GM19035 (cell line): ENCODE results near the gene SLC7A7.
"Not testable (repeated sequence)": the region's sequence is repeated elsewhere in the genome, so short reads cannot be mapped to it uniquely, and the experiment has no call there.

Experiments used
- ATAC-seq: cut with Tn5 transposase; IDR thresholded peaks from one replicate; pipeline ENCODE4 v1.9.1; 2021; ENCODE audit not compliant: unreplicated experiment

Gene SLC7A7

DNA sequence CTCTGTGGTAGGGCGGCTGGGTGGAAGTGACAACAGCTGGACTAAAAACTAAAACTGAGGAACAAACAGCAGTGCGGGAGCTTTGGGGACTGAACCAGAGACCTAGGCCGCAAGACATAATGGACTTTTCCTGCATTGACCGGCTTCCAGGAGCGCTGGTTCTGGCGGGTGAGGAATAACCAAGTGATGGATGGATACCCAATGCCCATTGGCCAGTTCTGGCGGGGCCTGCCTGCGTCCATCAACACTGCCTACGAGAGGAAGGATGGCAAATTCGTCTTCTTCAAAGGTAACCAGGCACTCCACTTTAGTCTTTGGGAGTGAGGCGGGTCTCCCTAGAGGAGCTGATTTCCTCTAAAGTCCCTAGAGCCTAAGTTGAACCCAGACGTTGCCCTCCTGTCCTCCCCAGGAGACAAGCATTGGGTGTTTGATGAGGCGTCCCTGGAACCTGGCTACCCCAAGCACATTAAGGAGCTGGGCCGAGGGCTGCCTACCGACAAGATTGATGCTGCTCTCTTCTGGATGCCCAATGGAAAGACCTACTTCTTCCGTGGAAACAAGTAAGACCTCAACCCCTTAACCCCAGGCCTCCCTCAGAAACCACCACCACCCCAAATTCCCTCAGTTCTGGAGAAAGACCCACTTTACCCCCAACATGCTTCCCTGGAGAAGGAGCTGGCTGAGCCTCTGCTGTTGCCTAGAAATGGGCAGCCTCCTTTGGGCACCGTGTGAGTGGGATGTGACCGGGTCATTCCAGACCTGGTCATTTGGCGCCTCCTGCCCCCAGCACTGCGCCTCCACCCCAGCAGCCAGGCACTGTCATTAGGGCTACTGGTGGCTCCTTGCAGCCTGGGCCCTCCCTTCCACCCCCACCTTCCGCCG is 29.2 kb upstream of the SLC7A7 start:
- no peak for ATAC-seq

DNA sequence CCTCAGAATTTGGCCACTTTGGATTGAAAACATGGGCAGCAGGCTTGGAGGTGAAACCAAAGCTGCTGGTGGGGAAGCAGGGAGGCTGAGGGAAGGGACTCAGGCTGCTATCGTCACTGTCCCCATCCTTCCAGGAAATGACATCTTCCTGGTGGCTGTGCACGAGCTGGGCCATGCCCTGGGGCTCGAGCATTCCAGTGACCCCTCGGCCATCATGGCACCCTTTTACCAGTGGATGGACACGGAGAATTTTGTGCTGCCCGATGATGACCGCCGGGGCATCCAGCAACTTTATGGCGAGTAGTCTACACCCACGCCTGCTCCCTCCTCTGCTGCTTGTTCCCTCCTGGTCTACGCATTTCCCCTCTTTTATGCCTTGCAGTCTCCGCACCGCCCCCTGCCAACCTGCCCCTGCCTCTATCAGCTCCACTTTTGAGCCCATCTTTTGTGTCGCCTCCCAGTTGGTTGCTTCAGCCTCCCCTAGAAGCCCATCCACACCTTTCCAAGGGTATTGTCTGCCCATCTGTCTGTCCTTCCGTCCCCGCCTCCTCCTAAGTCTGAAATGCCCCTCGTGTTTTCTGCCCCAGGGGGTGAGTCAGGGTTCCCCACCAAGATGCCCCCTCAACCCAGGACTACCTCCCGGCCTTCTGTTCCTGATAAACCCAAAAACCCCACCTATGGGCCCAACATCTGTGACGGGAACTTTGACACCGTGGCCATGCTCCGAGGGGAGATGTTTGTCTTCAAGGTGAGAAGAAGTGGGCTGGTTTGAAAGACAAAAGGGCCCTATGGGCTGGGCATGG is 28.1 kb upstream of the SLC7A7 start:
- no peak for ATAC-seq

GRCh38 chr14:22842211-22843122 is 27.2 kb upstream of the SLC7A7 start:
- ATAC-seq: no peak

- ATAC-seq: no peak
Observed at GRCh38 chr14:22841769-22842168, 26.5 kb upstream of the SLC7A7 start.

- ATAC-seq: no peak
Observed at GRCh38 chr14:22841311-22841710, 26.1 kb upstream of the SLC7A7 start.

DNA sequence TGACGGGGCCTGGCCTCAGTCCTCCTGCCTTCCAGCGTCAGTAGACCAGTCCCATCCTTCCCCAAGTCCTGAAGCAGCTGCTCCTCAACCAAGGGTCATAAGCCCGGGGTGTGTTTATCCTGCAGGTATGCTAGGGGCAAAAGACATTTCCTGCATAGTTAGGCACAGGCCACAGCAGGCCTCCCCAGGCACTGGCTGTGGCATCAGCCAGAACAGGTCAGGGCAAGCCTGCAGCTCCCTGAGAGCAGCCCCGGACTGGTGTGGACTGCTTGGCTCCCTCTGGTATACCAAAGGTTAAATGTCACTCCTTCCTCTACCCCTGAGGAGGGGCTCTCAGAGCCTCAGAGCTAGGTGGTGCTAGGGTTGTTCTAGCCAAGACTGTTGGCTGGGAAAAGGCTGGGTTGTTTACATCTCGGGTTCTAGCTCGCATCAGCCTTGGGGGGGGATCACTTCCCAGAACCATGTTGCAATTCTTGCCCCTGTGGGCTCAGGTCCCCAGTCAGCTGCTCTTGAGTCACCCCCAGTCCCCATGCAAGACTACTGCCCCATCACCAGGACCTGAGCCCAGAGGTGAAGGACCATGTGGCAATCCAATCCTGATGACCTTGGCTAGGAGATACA is 24.0 kb upstream of the SLC7A7 start:
- no peak for ATAC-seq

DNA sequence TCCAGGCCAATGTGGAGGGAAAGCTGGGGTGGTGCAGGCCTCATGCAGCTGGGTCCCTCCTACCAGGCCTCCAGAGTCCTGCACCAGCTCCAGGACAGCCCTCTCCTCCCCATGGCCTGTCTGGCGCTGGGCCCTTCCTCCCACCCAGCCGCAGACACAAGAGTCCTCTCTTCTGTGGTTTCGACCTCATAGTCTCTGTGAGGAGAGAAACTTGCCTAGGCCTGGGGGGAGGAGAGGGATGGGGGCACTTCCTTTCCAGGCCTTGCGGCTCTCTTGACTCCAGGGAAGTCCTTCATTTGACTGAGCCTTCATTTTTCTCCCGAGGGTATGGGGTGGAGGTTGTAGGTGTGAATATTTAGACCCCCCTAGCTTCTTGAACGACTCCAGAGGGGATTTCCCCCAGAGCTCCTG is 23.4 kb upstream of the SLC7A7 start:
- ATAC-seq: no peak

GRCh38 chr14:22837750-22838538 is 22.7 kb upstream of the SLC7A7 start:
- no peak for ATAC-seq

DNA sequence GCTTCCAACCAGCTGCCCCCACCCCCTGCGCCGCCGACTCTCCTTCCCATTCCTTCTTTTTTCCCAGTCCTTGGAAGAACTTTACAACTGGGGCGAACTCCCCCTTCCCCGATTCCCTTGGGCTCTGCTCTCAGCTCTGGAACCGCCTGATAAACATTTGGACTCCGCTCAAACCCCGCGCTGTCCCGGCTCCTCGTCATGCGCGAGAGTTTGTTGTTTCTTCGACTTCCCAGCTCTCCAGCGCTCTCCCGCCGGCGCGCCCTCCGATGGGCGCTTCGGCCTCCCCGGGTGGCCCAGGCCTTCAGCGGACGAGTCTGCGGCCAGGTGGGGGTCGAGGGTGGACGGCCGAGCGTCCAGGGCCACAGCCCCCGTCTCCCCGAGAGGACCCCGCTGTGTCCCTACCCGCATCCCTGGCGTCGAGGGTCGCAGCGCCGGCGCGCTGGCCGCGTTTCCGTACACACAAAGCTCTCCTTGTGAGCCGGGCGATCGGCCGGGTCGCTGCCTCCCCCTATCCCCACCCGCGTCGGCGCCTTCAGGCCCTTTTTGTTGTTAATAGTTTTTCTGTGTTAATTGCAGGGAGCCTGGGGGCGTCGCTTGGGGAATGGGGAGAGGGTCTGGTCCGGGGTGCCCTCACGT is 22.0 kb upstream of the SLC7A7 start:
- no peak for ATAC-seq

DNA sequence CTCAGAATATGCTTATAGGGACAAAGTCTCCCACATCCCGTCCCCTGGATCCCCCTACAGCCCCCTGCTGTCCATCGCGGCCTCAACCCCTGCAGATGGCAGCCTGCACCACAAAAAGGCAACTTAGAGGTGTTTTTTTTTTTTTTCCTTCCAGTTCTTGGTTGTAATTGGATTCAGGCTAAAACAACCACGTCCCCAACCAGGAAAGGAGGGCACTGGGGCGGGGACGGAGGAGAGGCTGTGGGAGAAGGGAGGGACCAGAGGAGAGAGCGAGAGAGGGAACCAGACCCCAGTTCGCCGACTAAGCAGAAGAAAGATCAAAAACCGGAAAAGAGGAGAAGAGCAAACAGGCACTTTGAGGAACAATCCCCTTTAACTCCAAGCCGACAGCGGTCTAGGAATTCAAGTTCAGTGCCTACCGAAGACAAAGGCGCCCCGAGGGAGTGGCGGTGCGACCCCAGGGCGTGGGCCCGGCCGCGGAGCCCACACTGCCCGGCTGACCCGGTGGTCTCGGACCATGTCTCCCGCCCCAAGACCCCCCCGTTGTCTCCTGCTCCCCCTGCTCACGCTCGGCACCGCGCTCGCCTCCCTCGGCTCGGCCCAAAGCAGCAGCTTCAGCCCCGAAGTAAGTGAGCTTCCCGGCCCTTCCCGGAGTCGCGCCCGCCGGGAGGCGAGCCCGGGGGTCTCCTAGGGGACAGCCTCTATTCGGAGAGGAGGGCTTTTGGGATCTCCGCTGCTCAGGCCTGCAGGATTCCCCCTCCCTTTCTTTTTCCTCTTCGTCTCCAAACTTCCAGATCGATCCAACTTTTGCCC is 21.3 kb upstream of the SLC7A7 start, which contains the start of gene MMP14:
MMP14 (plus strand) TSS at position 285 of the 813 bp plus-strand sequence; CDS start at position 518, 233 bp downstream.
- no peak for ATAC-seq

- no peak for ATAC-seq
Observed at GRCh38 chr14:22835505-22835904, 20.3 kb upstream of the SLC7A7 start.

GRCh38 chr14:22830443-22831010 is 15.3 kb upstream of the SLC7A7 start:
- no peak for ATAC-seq

- peak; percentile 90 for ATAC-seq
Observed at GRCh38 chr14:22829661-22830442, 14.6 kb upstream of the SLC7A7 start, which contains the start of gene MRPL52. Gene MRPL52, plus strand, starts transcription at chr14:22829887. Its CDS starts 26 bp downstream, at chr14:22829913.

GRCh38 chr14:22829076-22829660 is 13.9 kb upstream of the SLC7A7 start:
- not testable (repeated sequence) for ATAC-seq

DNA sequence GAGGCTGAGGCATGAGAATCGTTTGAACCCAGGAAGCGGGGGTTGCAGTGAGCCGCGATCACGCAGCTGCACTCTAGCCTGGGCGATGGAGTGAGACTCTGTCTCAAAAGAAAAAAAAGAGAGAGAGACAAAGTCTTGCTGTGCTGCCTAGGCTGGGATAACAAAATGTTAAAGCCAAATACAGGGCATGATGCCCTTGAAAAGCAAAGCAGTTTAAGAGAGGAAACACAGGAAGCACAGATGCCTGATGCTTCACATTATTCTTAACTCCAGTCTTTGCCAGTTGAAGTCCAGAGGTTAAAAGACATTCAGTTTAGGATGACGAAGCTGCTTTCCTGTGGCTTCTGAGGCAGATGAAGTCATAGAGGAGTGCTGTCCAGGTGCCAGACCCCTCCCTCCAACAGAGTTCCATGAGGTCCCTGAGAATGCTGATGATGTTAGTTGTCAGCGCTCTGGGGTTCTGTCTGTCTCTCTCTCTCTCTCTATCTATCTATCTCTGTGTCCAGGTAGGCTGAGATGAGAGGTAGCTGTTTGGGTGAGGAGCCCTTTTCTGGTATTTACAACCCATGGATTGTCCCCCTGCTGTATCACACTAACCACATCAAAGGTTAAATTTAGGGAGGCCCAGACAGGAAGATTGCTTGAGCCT is 9.6 kb upstream of the SLC7A7 start:
- ATAC-seq: no peak

GRCh38 chr14:22822571-22823098 is 7.4 kb upstream of the SLC7A7 start:
- ATAC-seq: peak; percentile 59
